ENCODE data around the gene ZG16B. TPM values are rescaled to one million over a fixed set of nuclear protein-coding genes. Genes with fewer than 3 reads are reported as not detected.

ZG16B gene
- total RNA-seq, 4 donors from 2014 or later: 5.6 to 67.9 (median 19.4) TPM

DNA sequence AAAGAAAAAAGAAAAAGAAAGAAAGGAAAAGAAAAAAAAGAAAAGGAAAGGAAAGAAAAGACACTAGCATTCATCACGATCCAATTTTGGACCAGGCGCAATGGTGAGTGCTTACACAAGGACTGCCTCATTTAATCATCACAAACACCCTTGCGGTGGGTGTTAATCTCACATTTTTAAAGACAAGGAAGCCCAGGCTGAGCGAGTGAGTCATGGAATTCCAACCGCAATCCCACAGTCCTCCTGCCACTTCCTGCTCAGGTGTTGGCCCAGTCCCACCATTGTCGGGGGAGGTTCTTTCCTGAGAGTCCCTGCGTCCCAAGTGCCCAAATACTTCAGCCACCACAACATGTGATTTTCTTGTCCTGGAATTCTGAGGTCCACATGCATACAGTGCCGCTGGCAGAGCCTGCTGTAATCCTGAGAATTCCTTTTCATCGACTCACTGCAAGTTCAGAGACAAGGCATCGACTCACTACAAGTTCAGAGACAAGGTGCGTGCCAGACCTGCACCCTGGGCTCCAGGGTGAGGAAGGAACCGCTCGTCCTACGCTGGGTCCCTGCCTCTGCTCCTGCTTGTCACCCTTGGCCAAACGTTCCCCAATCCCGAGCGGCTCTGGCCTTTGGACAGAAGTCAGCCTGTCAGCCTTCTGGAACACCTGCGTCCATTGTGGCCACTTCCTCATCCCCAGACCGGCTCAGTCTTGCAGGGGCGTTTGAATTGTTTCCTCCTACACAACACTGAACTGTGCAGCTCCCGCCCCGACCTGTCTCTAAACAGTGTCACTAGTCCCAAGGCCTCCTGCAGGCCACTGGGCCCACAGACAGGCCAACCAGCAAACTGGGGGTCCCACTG, 5.8 kb downstream of the ZG16B start:
- 37% methylated on average over 17 to 21 of the region's 22 CpGs for WGBS, 2 donors
- TF ChIP-seq, protein P1, sequence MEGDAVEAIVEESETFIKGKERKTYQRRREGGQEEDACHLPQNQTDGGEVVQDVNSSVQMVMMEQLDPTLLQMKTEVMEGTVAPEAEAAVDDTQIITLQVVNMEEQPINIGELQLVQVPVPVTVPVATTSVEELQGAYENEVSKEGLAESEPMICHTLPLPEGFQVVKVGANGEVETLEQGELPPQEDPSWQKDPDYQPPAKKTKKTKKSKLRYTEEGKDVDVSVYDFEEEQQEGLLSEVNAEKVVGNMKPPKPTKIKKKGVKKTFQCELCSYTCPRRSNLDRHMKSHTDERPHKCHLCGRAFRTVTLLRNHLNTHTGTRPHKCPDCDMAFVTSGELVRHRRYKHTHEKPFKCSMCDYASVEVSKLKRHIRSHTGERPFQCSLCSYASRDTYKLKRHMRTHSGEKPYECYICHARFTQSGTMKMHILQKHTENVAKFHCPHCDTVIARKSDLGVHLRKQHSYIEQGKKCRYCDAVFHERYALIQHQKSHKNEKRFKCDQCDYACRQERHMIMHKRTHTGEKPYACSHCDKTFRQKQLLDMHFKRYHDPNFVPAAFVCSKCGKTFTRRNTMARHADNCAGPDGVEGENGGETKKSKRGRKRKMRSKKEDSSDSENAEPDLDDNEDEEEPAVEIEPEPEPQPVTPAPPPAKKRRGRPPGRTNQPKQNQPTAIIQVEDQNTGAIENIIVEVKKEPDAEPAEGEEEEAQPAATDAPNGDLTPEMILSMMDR (IDR thresholded peaks at IDR 0.05): no peak
- TF ChIP-seq POLR2A (IDR thresholded peaks at IDR 0.05): no peak
- intact Hi-C loops (cut with DNase I; ENCODE audit: low total_unique reads): no loop called here
- H3K4me3 ChIP-seq (ENCODE audit: low read depth, poor library complexity, severe bottlenecking): no peak overlapping the region
- no peak for DNase-seq (ENCODE audit: low spot score in 2 of 2)

DNA sequence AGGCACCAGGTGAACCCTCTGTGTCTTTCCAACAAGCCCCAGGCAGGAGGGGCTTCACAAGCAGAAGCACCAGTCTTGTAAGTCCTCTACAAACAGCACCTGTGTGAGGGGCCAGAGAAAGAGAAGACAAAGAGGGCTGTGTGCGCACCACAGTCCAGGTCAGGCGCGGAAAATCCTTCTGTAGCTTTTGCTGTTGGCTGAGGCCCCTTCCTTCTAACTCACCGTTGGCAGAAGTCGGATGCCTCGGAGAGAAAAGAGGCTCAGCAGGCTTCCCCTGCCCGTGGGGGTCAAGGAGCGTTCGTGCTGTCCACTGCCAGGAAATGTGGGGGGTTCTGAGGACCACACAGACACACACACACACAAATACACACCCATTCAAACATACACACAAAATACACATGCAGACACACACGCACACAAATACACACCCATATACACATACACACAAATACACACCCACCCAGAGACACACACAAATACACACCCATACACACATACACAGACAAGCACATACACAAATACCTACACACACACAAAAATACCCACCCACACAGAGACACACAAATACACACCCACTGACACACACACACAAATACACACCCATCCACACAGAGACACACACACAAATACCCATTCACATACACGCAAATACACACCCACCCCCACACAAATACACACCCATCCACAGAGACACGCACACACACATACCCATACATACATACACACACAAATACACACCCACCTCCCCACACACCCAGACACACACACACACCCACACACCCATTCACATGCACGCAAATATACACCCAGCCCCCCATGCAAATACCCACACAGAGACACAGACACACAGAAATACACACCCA, 6.8 kb downstream of the ZG16B start:
- DNase-seq (ENCODE audit: low spot score in 2 of 2): no peak
- H3K4me3 ChIP-seq (ENCODE audit: low read depth, poor library complexity, severe bottlenecking): no peak overlapping the region
- 62 to 71% methylated on average over 13 of the region's 13 CpGs for WGBS, 2 donors
- intact Hi-C loops (cut with DNase I; ENCODE audit: low total_unique reads): no loop called here
- TF ChIP-seq, protein P1 (IDR thresholded peaks at IDR 0.05): no peak
- no peak for TF ChIP-seq POLR2A (IDR thresholded peaks at IDR 0.05)

DNA sequence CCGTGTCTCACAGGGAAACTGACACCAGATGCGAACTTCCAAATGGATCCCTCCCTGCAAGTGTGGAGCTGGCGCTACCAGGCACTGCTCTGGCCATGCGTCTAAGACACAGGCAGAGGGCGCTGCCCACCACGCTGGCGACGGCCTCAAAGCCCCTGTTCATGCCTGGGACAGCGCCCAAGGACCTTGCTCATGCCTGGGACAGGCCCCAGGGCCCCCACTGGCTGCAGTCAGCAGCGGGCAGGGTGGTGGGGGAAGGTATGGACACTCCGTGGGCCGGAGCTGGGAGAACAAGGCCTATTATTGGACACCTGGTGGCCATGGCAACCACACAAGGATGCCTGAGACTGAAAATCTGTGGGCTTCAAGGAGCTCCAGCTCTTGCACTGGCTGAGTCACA, 8.8 kb downstream of the ZG16B start:
- DNase-seq (ENCODE audit: low spot score in 2 of 2): no peak
- WGBS, 2 donors: 2 to 6% methylated on average over 9 to 10 of the region's 12 CpGs

DNA sequence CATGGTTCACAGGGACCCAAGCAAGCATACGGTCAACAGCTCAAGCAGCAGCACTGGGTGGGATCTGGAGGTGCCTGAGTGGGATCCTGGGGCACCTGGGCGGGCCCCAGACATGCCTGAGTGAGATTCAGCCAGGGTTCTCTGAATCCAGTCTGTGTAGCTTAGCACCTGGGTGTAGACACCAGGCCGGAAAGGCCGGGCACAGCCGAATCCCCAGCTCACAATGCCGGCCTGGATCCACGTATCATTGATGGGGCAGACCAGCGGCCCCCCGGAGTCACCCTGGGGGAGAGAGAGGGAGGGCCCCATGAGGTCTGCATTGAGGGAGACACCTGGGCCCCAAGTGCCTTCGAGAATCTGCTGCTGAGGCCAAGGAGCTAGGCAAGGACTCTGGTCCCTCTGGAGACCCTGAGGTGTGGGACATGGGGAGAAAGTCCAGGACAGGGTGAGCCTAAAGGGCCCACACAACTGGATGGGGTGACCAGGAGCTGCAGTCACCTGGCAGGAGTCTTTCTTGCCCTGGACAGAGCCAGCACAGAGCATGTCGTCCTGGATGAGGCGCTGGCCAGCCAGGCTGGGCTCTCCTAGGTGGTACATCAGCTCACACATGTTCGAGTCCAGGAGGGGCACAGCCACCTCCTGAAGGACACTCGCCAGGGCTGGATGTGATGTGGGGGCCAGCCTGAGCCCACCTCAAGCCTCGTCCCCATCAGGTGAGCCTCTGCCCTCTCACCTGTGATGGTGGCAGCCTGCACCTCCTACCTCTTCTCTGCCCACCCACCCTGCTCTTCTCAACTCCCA, 9.7 kb downstream of the ZG16B start:
- intact Hi-C loops (cut with DNase I; ENCODE audit: low total_unique reads): no loop called here
- no peak for DNase-seq (ENCODE audit: low spot score in 2 of 2)
- TF ChIP-seq POLR2A (IDR thresholded peaks at IDR 0.05): no peak
- TF ChIP-seq, protein P1 (IDR thresholded peaks at IDR 0.05): no peak
- WGBS, 2 donors: 85 to 87% methylated on average over 15 of the region's 15 CpGs
- no peak overlapping the region for H3K4me3 ChIP-seq (ENCODE audit: low read depth, poor library complexity, severe bottlenecking)

More for the DNA sequence above, 8.8 kb downstream of the ZG16B start:
- H3K4me3 ChIP-seq (ENCODE audit: low read depth, poor library complexity, severe bottlenecking): no peak overlapping the region
- intact Hi-C loops (cut with DNase I; ENCODE audit: low total_unique reads): no loop called here
- no peak for TF ChIP-seq POLR2A (IDR thresholded peaks at IDR 0.05)
- TF ChIP-seq, protein P1 (IDR thresholded peaks at IDR 0.05): no peak

DNA sequence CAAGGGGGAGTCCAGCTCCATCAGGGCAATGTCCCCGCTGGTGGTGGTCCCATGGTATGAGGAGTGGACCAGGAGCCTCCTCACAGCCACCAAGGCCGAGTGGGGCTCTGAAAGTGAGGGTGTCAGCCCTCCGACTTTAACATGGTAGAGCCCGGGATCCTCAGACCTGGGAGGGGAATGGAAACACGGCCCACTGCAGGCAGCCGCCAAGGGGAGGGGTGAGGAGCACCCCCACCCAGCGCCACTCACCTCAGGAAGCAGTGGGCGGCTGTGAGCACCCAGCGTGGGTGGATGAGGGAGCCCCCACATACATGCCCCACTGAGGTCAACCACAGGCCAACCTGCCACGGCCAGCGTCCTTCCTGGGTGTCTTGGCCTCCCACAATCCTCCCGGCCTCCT, 10.8 kb downstream of the ZG16B start:
- intact Hi-C loops (cut with DNase I; ENCODE audit: low total_unique reads): no loop called here
- TF ChIP-seq POLR2A (IDR thresholded peaks at IDR 0.05): no peak
- TF ChIP-seq, protein P1 (IDR thresholded peaks at IDR 0.05): no peak
- no peak overlapping the region for H3K4me3 ChIP-seq (ENCODE audit: low read depth, poor library complexity, severe bottlenecking)
- no peak for DNase-seq (ENCODE audit: low spot score in 2 of 2)
- WGBS, 2 donors: 81 to 94% methylated on average over 11 to 12 of the region's 12 CpGs

All from lower leg skin (tissue), 4 donors.